Testis (tissue), 2 donors: ENCODE measurements around the gene C16orf86.

ENCODE experiments used
- CTCF ChIP-seq, 3 experiments: fragments of 450-650 bp in 2 of 3; fragments of 200-600 bp in 1 of 3; sonication (generic) in 1 of 3; IDR thresholded peaks; one replicate each; pipeline ENCODE4 v1.5.1; 2016 to 2019; ENCODE audit warnings: antibody characterized with exemption in 3 of 3, mild to moderate bottlenecking in 2 of 3, moderate library complexity in 1 of 3
- POLR2A ChIP-seq: fragments of 450-650 bp; IDR thresholded peaks from one replicate; pipeline ENCODE4 v1.6.1; 2017; ENCODE audit warnings: antibody characterized with exemption, mild to moderate bottlenecking, moderate library complexity

- TF ChIP-seq CTCF (IDR thresholded peaks at IDR 0.05) (no peak), POLR2A (no peak)
Observed at GRCh38 chr16:67651847-67652246, 14.8 kb upstream of the C16orf86 start.
